Lung (tissue), 12 donors: ENCODE results near the gene TUBA3C. TPM values are rescaled to one million over a fixed set of nuclear protein-coding genes. Genes with fewer than 3 reads are reported as not detected.

ENCODE experiments used
- ATAC-seq: fragments of 200-7000 bp; cut with Tn5 transposase; one replicate; pipeline ENCODE4 v1.9.1; 2020; ENCODE audit warnings: moderate number of reproducible peaks; ENCODE audit not compliant: insufficient read depth, low FRiP score
- DNase-seq, 3 donors: peaks; one replicate each; pipeline ENCODE4 v3.0.0-alpha.2; 2013 to 2017
- H3K27ac ChIP-seq, 2 donors: one replicate each; pipeline ENCODE4 v1.5.1; 2013; ENCODE audit warnings: mild to moderate bottlenecking in 2 of 2, moderate library complexity in 2 of 2, control low read depth in 1 of 2, inconsistent platforms in 1 of 2, low read depth in 1 of 2, low read length in 1 of 2
- H3K27me3 ChIP-seq, 3 donors: one replicate each; pipeline ENCODE4 v1.5.1; 2013; ENCODE audit warnings: low read length in 2 of 3; ENCODE audit not compliant: control insufficient read depth in 3 of 3, insufficient read depth in 3 of 3
- H3K36me3 ChIP-seq, 4 donors: one replicate each; pipeline ENCODE4 v1.5.1; 2013; ENCODE audit warnings: low read length in 4 of 4, mild to moderate bottlenecking in 1 of 4, moderate library complexity in 1 of 4; ENCODE audit not compliant: control insufficient read depth in 4 of 4, insufficient read depth in 4 of 4
- H3K4me1 ChIP-seq, 5 donors: one replicate each; pipeline ENCODE4 v1.5.1; 2013; ENCODE audit warnings: low read length in 5 of 5, mild to moderate bottlenecking in 2 of 5, moderate library complexity in 1 of 5; ENCODE audit not compliant: control insufficient read depth in 5 of 5, insufficient read depth in 5 of 5
- H3K4me3 ChIP-seq: one replicate; pipeline ENCODE4 v1.5.1; 2013; ENCODE audit warnings: mild to moderate bottlenecking, control low read depth, moderate library complexity
- H3K9ac ChIP-seq, 2 donors: one replicate each; pipeline ENCODE4 v1.5.1; 2013; ENCODE audit warnings: low read length in 2 of 2, control low read depth in 1 of 2; ENCODE audit not compliant: insufficient read depth in 1 of 2
- H3K9me3 ChIP-seq, 4 donors: one replicate each; pipeline ENCODE4 v1.5.1; 2013; ENCODE audit warnings: low read length in 3 of 4, mild to moderate bottlenecking in 1 of 4, moderate library complexity in 1 of 4; ENCODE audit not compliant: control insufficient read depth in 4 of 4, insufficient read depth in 3 of 4
- WGBS, 2 donors: extraction: QIAGEN DNeasy Blood & Tissue Kit; methylation state at CpG; one replicate each; pipeline ENCODE4 v1.1.7; 2013; 5-methylcytosine and 5-hydroxymethylcytosine counted together
- polyA plus RNA-seq, 2 donors: library from polyadenylated mRNA; stranded (reverse); fragments of 200-250 nt; gene quantifications; one replicate each; pipeline ENCODE4 v1.2.1, GENCODE V29; 2013
- total RNA-seq, 2 donors: library from RNA; depleted of rRNA in 1 of 2; stranded (reverse); fragments of >200 nt in 1 of 2; gene quantifications; one replicate each; pipeline ENCODE4 v1.2.1, GENCODE V29; 2014 to 2021
- TF ChIP-seq, protein P1 (sequence below): IDR thresholded peaks from 2 replicates; pipeline ENCODE4 v1.5.1; 2012; ENCODE audit warnings: mild to moderate bottlenecking; ENCODE audit errors: control extremely low read depth, extremely low read depth
- donor health status: control.
- donor health status: control.
- donor health status: Bipolar disorder and iron deficiency.
- donor health status: healthy.
- donor health status: DM: yes; HTN: yes; CAD: no.

Gene TUBA3C
- total and polyA plus RNA-seq, 4 donors = not detected

DNA sequence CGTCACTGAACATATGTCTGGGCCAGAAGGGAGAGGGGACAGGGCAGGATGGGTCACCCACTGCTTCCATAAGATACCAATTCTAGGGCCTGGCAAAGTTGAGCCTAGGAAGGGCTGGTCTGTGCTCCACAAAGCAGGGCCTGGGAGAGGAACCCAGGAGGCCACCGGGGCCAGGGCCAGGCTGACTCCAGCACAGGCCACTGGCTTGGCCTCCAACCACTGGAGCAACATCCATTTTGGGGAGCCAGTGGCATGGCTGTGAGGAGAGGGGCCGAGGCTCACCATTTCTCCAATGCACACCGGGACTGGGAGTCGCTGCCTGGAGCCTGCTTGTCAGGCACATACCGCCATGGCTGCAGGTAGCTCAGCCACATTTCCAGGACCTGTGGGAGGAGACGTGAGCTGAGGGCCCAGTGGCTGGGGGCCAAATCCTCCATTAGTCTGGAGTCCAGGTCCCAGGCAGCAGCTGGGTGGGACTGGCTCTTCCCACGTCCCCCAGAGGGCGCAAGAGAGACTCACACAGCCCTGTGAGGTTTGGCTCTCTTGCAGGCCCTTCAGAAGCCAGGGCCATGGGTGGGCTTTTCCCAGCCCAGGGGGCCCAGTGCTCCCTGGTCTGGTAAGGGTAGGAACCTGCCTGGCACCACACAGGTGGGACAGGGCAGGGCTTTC lies 27.7 kb downstream of the TUBA3C start:
- WGBS, 2 donors = 74 to 85% methylated on average over 9 of the region's 9 CpGs
- Histone ChIP-seq H3K4me1 (peaks cover 0 to 20% (median 0%) of the 10 kb centered on the region in 5 donors), H3K36me3 (no peaks in the 10 kb centered on the region), H3K27me3 (no peaks in the 10 kb centered on the region), H3K4me3 (no peak overlapping the region), H3K27ac (no peak overlapping the region), H3K9me3 (peaks cover 0 to 22% (median 4%) of the 10 kb centered on the region in 4 donors), H3K9ac (no peak overlapping the region)
- ATAC-seq (no peak), DNase-seq (no peak)
- TF ChIP-seq, protein P1, sequence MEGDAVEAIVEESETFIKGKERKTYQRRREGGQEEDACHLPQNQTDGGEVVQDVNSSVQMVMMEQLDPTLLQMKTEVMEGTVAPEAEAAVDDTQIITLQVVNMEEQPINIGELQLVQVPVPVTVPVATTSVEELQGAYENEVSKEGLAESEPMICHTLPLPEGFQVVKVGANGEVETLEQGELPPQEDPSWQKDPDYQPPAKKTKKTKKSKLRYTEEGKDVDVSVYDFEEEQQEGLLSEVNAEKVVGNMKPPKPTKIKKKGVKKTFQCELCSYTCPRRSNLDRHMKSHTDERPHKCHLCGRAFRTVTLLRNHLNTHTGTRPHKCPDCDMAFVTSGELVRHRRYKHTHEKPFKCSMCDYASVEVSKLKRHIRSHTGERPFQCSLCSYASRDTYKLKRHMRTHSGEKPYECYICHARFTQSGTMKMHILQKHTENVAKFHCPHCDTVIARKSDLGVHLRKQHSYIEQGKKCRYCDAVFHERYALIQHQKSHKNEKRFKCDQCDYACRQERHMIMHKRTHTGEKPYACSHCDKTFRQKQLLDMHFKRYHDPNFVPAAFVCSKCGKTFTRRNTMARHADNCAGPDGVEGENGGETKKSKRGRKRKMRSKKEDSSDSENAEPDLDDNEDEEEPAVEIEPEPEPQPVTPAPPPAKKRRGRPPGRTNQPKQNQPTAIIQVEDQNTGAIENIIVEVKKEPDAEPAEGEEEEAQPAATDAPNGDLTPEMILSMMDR = no peak

DNA sequence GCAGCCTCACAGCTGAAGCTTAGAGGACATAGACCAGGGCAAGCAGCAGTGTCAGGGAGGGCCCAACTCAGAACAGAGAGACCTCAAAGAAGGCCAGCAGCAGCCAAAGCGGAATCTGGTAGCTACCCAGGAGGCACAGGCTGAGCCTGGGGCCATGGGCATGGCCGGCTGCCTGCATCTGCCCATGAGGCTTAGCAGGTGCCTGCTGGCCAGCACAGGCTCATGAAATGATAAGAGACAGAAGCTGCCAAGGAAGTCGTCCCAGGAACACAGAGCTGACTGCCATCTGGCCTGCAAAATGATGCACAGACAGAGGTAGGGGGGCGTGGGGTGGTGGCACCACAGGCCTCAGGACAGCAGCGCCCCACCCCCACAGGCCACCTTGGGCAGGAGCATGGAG lies 29.2 kb downstream of the TUBA3C start:
- Histone ChIP-seq H3K27me3 (no peaks in the 10 kb centered on the region), H3K36me3 (no peaks in the 10 kb centered on the region), H3K9me3 (peaks cover 0 to 22% (median 5%) of the 10 kb centered on the region in 4 donors), H3K27ac (no peak overlapping the region), H3K9ac (no peak overlapping the region), H3K4me3 (no peak overlapping the region), H3K4me1 (peaks cover 0 to 20% (median 0%) of the 10 kb centered on the region in 5 donors)
- ATAC-seq (no peak), DNase-seq (no peak)
- 75 to 82% methylated on average over 5 of the region's 5 CpGs for WGBS, 2 donors
- TF ChIP-seq, protein P1 = no peak

DNA sequence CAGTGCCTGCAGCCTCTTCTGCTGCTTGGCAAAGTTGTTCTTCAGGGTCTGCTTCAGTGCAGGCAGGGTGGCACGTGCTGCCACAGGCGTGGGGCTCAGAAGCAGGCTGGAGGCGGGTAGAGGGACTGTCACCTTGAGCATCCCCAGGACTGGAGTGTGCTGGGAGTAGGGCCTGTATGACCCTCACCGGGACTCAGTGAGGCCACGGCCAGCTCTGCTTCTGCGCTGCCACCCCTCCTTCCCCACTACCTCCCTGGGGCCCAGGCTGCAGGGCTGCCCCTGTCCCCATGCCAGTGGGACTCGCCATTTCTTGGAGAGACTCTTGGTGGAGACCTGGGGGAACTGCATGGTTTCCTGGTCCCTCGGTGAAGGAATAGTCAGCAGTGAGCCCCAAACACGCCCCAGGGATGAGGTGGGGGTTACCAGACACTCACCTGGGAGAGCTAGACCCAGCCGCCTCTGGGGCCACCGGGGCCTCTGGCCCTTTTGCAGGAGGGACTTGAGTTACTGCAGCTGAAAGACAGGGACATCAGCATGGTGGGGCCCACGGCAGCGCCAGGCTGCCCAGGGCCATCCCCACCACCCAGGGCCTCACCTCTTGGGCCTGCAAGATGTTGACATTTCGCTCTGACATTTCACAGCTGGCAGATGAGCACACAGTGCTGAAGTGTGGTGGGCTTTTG lies 29.9 kb downstream of the TUBA3C start:
- 88% methylated on average over 14 of the region's 14 CpGs for WGBS, 2 donors
- peaks cover 0 to 20% (median 0%) of the 10 kb centered on the region in 5 donors for H3K4me1 ChIP-seq
- H3K27ac ChIP-seq = no peak overlapping the region
- H3K9me3 ChIP-seq = peaks cover 0 to 22% (median 5%) of the 10 kb centered on the region in 4 donors
- TF ChIP-seq, protein P1 = no peak
- H3K36me3 ChIP-seq = no peaks in the 10 kb centered on the region
- no peak overlapping the region for H3K4me3 ChIP-seq
- no peaks in the 10 kb centered on the region for H3K27me3 ChIP-seq
- no peak for ATAC-seq
- no peak overlapping the region for H3K9ac ChIP-seq
- DNase-seq = no peak
